ENCODE measurements around the gene ATXN7L2.
"Not testable (repeated sequence)": the region's sequence is repeated elsewhere in the genome, so short reads cannot be mapped to it uniquely, and the experiment has no call there.

ATXN7L2 gene

GRCh38 chr1:109470245-109470644 lies 13.5 kb upstream of the ATXN7L2 start:
- Histone ChIP-seq H3K27ac (no peak overlapping the region), H3K27me3 (peaks cover 98% of the 10 kb centered on the region), H3K4me1 (ENCODE audit: control insufficient read depth in 1 of 2, insufficient read depth in 1 of 2, low read depth in 1 of 2, low read length in 1 of 2) (peaks cover 5 to 11% of the 10 kb centered on the region in 2 experiments)

GRCh38 chr1:109472779-109473178 lies 10.9 kb upstream of the ATXN7L2 start:
- peaks cover 0 to 1% of the 10 kb centered on the region in 2 experiments for H3K4me1 ChIP-seq (ENCODE audit: control insufficient read depth in 1 of 2, insufficient read depth in 1 of 2, low read depth in 1 of 2, low read length in 1 of 2)
- no peak overlapping the region for H3K27ac ChIP-seq
- no peaks in the 10 kb centered on the region for H3K9me3 ChIP-seq
- no peak overlapping the region for H3K4me3 ChIP-seq (ENCODE audit: low read depth in 1 of 2, low read length in 1 of 2)
- H3K27me3 ChIP-seq, result peaks cover 96% of the 10 kb centered on the region
- TF ChIP-seq CTCF (IDR thresholded peaks at IDR 0.05), result no peak
- H3K36me3 ChIP-seq, result no peaks in the 10 kb centered on the region

More at GRCh38 chr1:109470245-109470644, 13.5 kb upstream of the ATXN7L2 start:
- Histone ChIP-seq H3K4me3 (ENCODE audit: low read depth in 1 of 2, low read length in 1 of 2) (no peak overlapping the region), H3K36me3 (no peaks in the 10 kb centered on the region), H3K9me3 (no peaks in the 10 kb centered on the region)
- no peak for TF ChIP-seq CTCF (IDR thresholded peaks at IDR 0.05)

- H3K27me3 ChIP-seq, result peaks cover 96% of the 10 kb centered on the region
- H3K4me3 ChIP-seq (ENCODE audit: low read depth in 1 of 2, low read length in 1 of 2); H3K36me3 ChIP-seq; H3K27ac ChIP-seq; H3K4me1 ChIP-seq (ENCODE audit: control insufficient read depth in 1 of 2, insufficient read depth in 1 of 2, low read depth in 1 of 2, low read length in 1 of 2); H3K9me3 ChIP-seq: not testable (repeated sequence)
These were observed 10.2 kb upstream of the ATXN7L2 start for GRCh38 chr1:109473284-109474057.

- no peaks in the 10 kb centered on the region for H3K36me3 ChIP-seq
These were observed 9.0 kb upstream of the ATXN7L2 start for GRCh38 chr1:109474697-109475096.

GRCh38 chr1:109475261-109475660 lies 8.4 kb upstream of the ATXN7L2 start:
- Histone ChIP-seq H3K27ac (no peak overlapping the region), H3K4me3 (ENCODE audit: low read depth in 1 of 2, low read length in 1 of 2) (no peak overlapping the region), H3K36me3 (no peaks in the 10 kb centered on the region), H3K4me1 (ENCODE audit: control insufficient read depth in 1 of 2, insufficient read depth in 1 of 2, low read depth in 1 of 2, low read length in 1 of 2) (peaks cover 0 to 3% of the 10 kb centered on the region in 2 experiments), H3K9me3 (no peaks in the 10 kb centered on the region), H3K27me3 (peaks cover 96% of the 10 kb centered on the region)
- no peak for TF ChIP-seq CTCF (IDR thresholded peaks at IDR 0.05)

More at GRCh38 chr1:109474697-109475096, 9.0 kb upstream of the ATXN7L2 start:
- Histone ChIP-seq H3K4me3 (ENCODE audit: low read depth in 1 of 2, low read length in 1 of 2) (no peak overlapping the region), H3K4me1 (ENCODE audit: control insufficient read depth in 1 of 2, insufficient read depth in 1 of 2, low read depth in 1 of 2, low read length in 1 of 2) (peaks cover 0 to 3% of the 10 kb centered on the region in 2 experiments), H3K27me3 (peaks cover 96% of the 10 kb centered on the region), H3K27ac (no peak overlapping the region), H3K9me3 (no peaks in the 10 kb centered on the region)
- no peak for TF ChIP-seq CTCF (IDR thresholded peaks at IDR 0.05)

GRCh38 chr1:109476825-109477224 lies 6.9 kb upstream of the ATXN7L2 start:
- Histone ChIP-seq H3K9me3 (no peaks in the 10 kb centered on the region), H3K27me3 (peaks cover 96% of the 10 kb centered on the region), H3K4me1 (ENCODE audit: control insufficient read depth in 1 of 2, insufficient read depth in 1 of 2, low read depth in 1 of 2, low read length in 1 of 2) (peaks cover 0 to 3% of the 10 kb centered on the region in 2 experiments), H3K36me3 (no peaks in the 10 kb centered on the region), H3K27ac (no peak overlapping the region), H3K4me3 (ENCODE audit: low read depth in 1 of 2, low read length in 1 of 2) (no peak overlapping the region)
- TF ChIP-seq CTCF (IDR thresholded peaks at IDR 0.05), result no peak
